T-helper 1 cell treated with Interleukin-12 subunit alpha and Interleukin-12 subunit beta and Interleukin-4 antibody, amounts not matched to agents 30 μg/mL and 1 μg/mL, for 36 hours (primary cell): Measurements from ENCODE around the gene P3H4.

Source experiments
- H3K27ac Mint-ChIP-seq: one replicate; pipeline ENCODE4 v1.8.0; 2021; ENCODE audit warnings: mild to moderate bottlenecking, mixed read lengths
- H3K27me3 Mint-ChIP-seq: one replicate; pipeline ENCODE4 v1.8.0; 2021; ENCODE audit warnings: low read depth, mixed read lengths
- H3K36me3 Mint-ChIP-seq: one replicate; pipeline ENCODE4 v1.8.0; 2021; ENCODE audit warnings: low read depth, mixed read lengths
- H3K4me1 Mint-ChIP-seq: one replicate; pipeline ENCODE4 v1.8.0; 2021; ENCODE audit warnings: low read depth, mixed read lengths
- H3K4me3 Mint-ChIP-seq: one replicate; pipeline ENCODE4 v1.8.0; 2021; ENCODE audit warnings: mild to moderate bottlenecking, moderate library complexity, mixed read lengths
- H3K9me3 Mint-ChIP-seq: one replicate; pipeline ENCODE4 v1.8.0; 2021; ENCODE audit warnings: mixed read lengths

P3H4 gene

GRCh38 chr17:41806685-41807445, 4.9 kb downstream of the P3H4 start:
- no peak overlapping the region for H3K4me3 Mint-ChIP-seq
- H3K27ac Mint-ChIP-seq = no peak overlapping the region
- no peaks in the 10 kb centered on the region for H3K36me3 Mint-ChIP-seq
- no peaks in the 10 kb centered on the region for H3K9me3 Mint-ChIP-seq
- peaks cover 12% of the 10 kb centered on the region for H3K27me3 Mint-ChIP-seq
- peaks cover 4% of the 10 kb centered on the region for H3K4me1 Mint-ChIP-seq

- Mint-ChIP-seq H3K4me3 (no peak overlapping the region), H3K4me1 (peaks cover 3% of the 10 kb centered on the region), H3K9me3 (no peaks in the 10 kb centered on the region), H3K27ac (no peak overlapping the region), H3K36me3 (no peaks in the 10 kb centered on the region), H3K27me3 (no peaks in the 10 kb centered on the region)
These were observed 8.4 kb downstream of the P3H4 start for GRCh38 chr17:41803049-41804020.

- H3K36me3 Mint-ChIP-seq = no peaks in the 10 kb centered on the region
- H3K4me3 Mint-ChIP-seq = no peak overlapping the region
- peaks cover 3% of the 10 kb centered on the region for H3K4me1 Mint-ChIP-seq
- H3K9me3 Mint-ChIP-seq = no peaks in the 10 kb centered on the region
- H3K27me3 Mint-ChIP-seq = no peaks in the 10 kb centered on the region
- H3K27ac Mint-ChIP-seq = no peak overlapping the region
These were observed 10.1 kb downstream of the P3H4 start for GRCh38 chr17:41801374-41802271.

- H3K4me1 Mint-ChIP-seq = peaks cover 3% of the 10 kb centered on the region
- no peak overlapping the region for H3K27ac Mint-ChIP-seq
- no peaks in the 10 kb centered on the region for H3K9me3 Mint-ChIP-seq
- H3K4me3 Mint-ChIP-seq = no peak overlapping the region
- no peaks in the 10 kb centered on the region for H3K36me3 Mint-ChIP-seq
- H3K27me3 Mint-ChIP-seq = no peaks in the 10 kb centered on the region
These were observed 11.0 kb downstream of the P3H4 start for GRCh38 chr17:41800601-41801373.

- no peak overlapping the region for H3K27ac Mint-ChIP-seq
- no peak overlapping the region for H3K4me3 Mint-ChIP-seq
- no peaks in the 10 kb centered on the region for H3K9me3 Mint-ChIP-seq
- no peaks in the 10 kb centered on the region for H3K27me3 Mint-ChIP-seq
- peaks cover 3% of the 10 kb centered on the region for H3K4me1 Mint-ChIP-seq
- H3K36me3 Mint-ChIP-seq = no peaks in the 10 kb centered on the region
These were observed 12.4 kb downstream of the P3H4 start for GRCh38 chr17:41799366-41799765.

- Mint-ChIP-seq H3K9me3 (no peaks in the 10 kb centered on the region), H3K36me3 (no peaks in the 10 kb centered on the region), H3K4me1 (peaks cover 5% of the 10 kb centered on the region), H3K4me3 (no peak overlapping the region), H3K27me3 (no peaks in the 10 kb centered on the region), H3K27ac (no peak overlapping the region)
These were observed 14.4 kb downstream of the P3H4 start for GRCh38 chr17:41797377-41797776.

- H3K4me3 Mint-ChIP-seq = no peak overlapping the region
- H3K27me3 Mint-ChIP-seq = no peaks in the 10 kb centered on the region
- H3K9me3 Mint-ChIP-seq = no peaks in the 10 kb centered on the region
- H3K4me1 Mint-ChIP-seq = peaks cover 2% of the 10 kb centered on the region
- H3K27ac Mint-ChIP-seq = no peak overlapping the region
- H3K36me3 Mint-ChIP-seq = no peaks in the 10 kb centered on the region
These were observed 15.4 kb downstream of the P3H4 start for GRCh38 chr17:41796121-41796895.

- H3K27me3 Mint-ChIP-seq = peaks cover 4% of the 10 kb centered on the region
- H3K27ac Mint-ChIP-seq = no peak overlapping the region
- no peaks in the 10 kb centered on the region for H3K9me3 Mint-ChIP-seq
- peaks cover 2% of the 10 kb centered on the region for H3K4me1 Mint-ChIP-seq
- no peaks in the 10 kb centered on the region for H3K36me3 Mint-ChIP-seq
- H3K4me3 Mint-ChIP-seq = no peak overlapping the region
These were observed 17.2 kb downstream of the P3H4 start for GRCh38 chr17:41794540-41794975.

- peaks cover 7% of the 10 kb centered on the region for H3K27me3 Mint-ChIP-seq
- no peaks in the 10 kb centered on the region for H3K36me3 Mint-ChIP-seq
- H3K4me3 Mint-ChIP-seq = no peak overlapping the region
- H3K9me3 Mint-ChIP-seq = no peaks in the 10 kb centered on the region
- H3K27ac Mint-ChIP-seq = no peak overlapping the region
- H3K4me1 Mint-ChIP-seq = peaks cover 2% of the 10 kb centered on the region
These were observed 17.8 kb downstream of the P3H4 start for GRCh38 chr17:41793784-41794539.

GRCh38 chr17:41792845-41793783, 18.6 kb downstream of the P3H4 start:
- H3K27me3 Mint-ChIP-seq = peaks cover 12% of the 10 kb centered on the region
- no peaks in the 10 kb centered on the region for H3K9me3 Mint-ChIP-seq
- H3K36me3 Mint-ChIP-seq = no peaks in the 10 kb centered on the region
- H3K4me3 Mint-ChIP-seq = no peak overlapping the region
- no peak overlapping the region for H3K27ac Mint-ChIP-seq
- H3K4me1 Mint-ChIP-seq = peaks cover 5% of the 10 kb centered on the region

- Mint-ChIP-seq H3K36me3 (no peaks in the 10 kb centered on the region), H3K4me1 (peaks cover 14% of the 10 kb centered on the region), H3K27me3 (peaks cover 44% of the 10 kb centered on the region), H3K9me3 (no peaks in the 10 kb centered on the region), H3K27ac (peak overlapping the region; percentile 49), H3K4me3 (peak overlapping the region; percentile 53)
These were observed 24.7 kb downstream of the P3H4 start for GRCh38 chr17:41787021-41787418.
